GM12892 (cell line): ENCODE measurements around the gene TEX11.

Experiments used
- POLR2A ChIP-seq: IDR thresholded peaks from 2 replicates; pipeline ENCODE4 v1.6.1; 2011; ENCODE audit warnings: low read depth, low read length, control low read depth
- POLR2AphosphoS5 ChIP-seq: IDR thresholded peaks from 2 replicates; pipeline ENCODE4 v1.6.1; 2011; ENCODE audit warnings: low read depth, low read length, control low read depth
- TAF1 ChIP-seq: IDR thresholded peaks from 2 replicates; pipeline ENCODE4 v1.6.1; 2011; ENCODE audit warnings: low read depth, mild to moderate bottlenecking, control low read depth, low read length, borderline replicate concordance

- no peak for TF ChIP-seq POLR2A
- no peak for TF ChIP-seq POLR2AphosphoS5
- no peak for TF ChIP-seq TAF1
These were observed 354.0 kb downstream of the TEX11 start for GRCh38 chrX:70554523-70554922.
